ENCODE results near the gene PHLDA3.
"Not testable (repeated sequence)": the region's sequence is repeated elsewhere in the genome, so short reads cannot be mapped to it uniquely, and the experiment has no call there.

The PHLDA3 gene

DNA sequence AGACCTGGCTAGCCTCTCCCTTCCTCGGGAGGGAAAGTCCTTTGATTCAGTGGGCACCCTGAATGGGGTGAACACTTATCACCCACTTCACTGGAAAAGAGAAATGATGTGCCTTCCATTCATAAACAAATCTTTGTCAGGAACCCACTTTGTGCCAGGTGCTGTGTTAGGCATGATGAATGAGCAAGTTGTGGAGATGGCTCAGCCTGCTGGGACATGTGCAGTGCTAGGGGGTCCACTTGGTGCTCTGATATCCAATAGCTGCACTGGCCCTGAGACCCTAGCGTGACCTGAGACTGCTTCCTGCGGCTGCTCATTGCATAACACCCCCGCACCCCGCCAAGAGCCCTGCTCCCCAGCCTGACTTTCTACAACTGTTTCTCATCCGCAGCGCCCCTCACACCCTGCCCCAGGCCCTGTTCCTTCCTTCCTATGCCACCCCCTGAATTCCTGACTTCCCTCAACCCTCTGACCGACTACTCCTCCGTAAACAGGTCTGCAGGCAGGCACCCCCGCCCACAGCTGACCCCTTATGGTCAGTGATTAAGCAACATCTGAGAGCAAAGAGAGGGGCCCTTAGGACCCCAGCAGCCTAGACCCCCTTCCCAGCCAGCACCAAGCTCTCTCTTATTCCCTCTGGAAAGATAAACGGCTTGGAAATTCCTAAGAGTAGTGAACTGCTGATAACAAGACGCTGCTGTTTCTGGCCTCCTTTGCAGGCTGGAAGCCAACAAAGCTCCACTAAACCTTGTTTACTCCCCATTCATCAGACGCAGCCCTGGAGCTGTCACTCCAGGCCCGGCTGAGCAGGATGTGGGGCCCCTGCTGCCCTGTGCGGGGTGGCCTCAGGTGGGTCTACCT is 25.0 kb upstream of the PHLDA3 start:
- Histone ChIP-seq H3K4me3 (replicated peaks; ENCODE audit: insufficient read depth, low read length) (no peak overlapping the region), H3K27me3 (ENCODE audit: insufficient read depth, poor library complexity, severe bottlenecking) (no peaks in the 10 kb centered on the region), H3K27ac (replicated peaks) (no peak overlapping the region)
- TF ChIP-seq REST (IDR thresholded peaks at IDR 0.05; ENCODE audit: insufficient replicate concordance, low read depth) (no peak), SPI1 (IDR thresholded peaks at IDR 0.05; ENCODE audit: borderline replicate concordance, low read depth) (no peak), GABPA (IDR thresholded peaks at IDR 0.05; ENCODE audit: low read depth) (no peak), POLR2AphosphoS5 (IDR thresholded peaks at IDR 0.05; ENCODE audit: low read depth) (no peak), CTCF (IDR thresholded peaks at IDR 0.05; ENCODE audit: insufficient read depth, low read length) (no peak)
- no peak for DNase-seq (ENCODE audit: low read depth in 1 of 2, low spot score in 1 of 2)

- not testable (repeated sequence) for H3K27ac ChIP-seq (replicated peaks); H3K27me3 ChIP-seq (ENCODE audit: insufficient read depth, poor library complexity, severe bottlenecking); DNase-seq (ENCODE audit: low read depth in 1 of 2, low spot score in 1 of 2); H3K4me3 ChIP-seq (replicated peaks; ENCODE audit: insufficient read depth, low read length)
These were observed 24.2 kb upstream of the PHLDA3 start for GRCh38 chr1:201493026-201493656.

GRCh38 chr1:201491896-201492511 is 23.0 kb upstream of the PHLDA3 start:
- Histone ChIP-seq H3K27ac (replicated peaks) (no peak overlapping the region), H3K4me3 (replicated peaks; ENCODE audit: insufficient read depth, low read length) (no peak overlapping the region), H3K27me3 (ENCODE audit: insufficient read depth, poor library complexity, severe bottlenecking) (no peaks in the 10 kb centered on the region)
- TF ChIP-seq POLR2AphosphoS5 (IDR thresholded peaks at IDR 0.05; ENCODE audit: low read depth) (no peak), REST (IDR thresholded peaks at IDR 0.05; ENCODE audit: insufficient replicate concordance, low read depth) (no peak), CTCF (IDR thresholded peaks at IDR 0.05; ENCODE audit: insufficient read depth, low read length) (no peak), SPI1 (IDR thresholded peaks at IDR 0.05; ENCODE audit: borderline replicate concordance, low read depth) (no peak), GABPA (IDR thresholded peaks at IDR 0.05; ENCODE audit: low read depth) (no peak)
- DNase-seq (ENCODE audit: low read depth in 1 of 2, low spot score in 1 of 2) = no peak

- Histone ChIP-seq H3K4me3 (replicated peaks; ENCODE audit: insufficient read depth, low read length) (no peak overlapping the region), H3K27me3 (ENCODE audit: insufficient read depth, poor library complexity, severe bottlenecking) (no peaks in the 10 kb centered on the region), H3K27ac (replicated peaks) (no peak overlapping the region)
- DNase-seq (ENCODE audit: low read depth in 1 of 2, low spot score in 1 of 2) = no peak
- TF ChIP-seq SPI1 (IDR thresholded peaks at IDR 0.05; ENCODE audit: borderline replicate concordance, low read depth) = no peak
These were observed 21.7 kb upstream of the PHLDA3 start for GRCh38 chr1:201490708-201491131.

Measured in HL-60 (cell line).